H9 (cell line): Measurements from ENCODE around the gene ATXN7. TPM values are rescaled to one million over a fixed set of nuclear protein-coding genes. Genes with fewer than 3 reads are reported as not detected.

Source experiments
- DNase-seq: peaks from one replicate; pipeline ENCODE4 v3.0.0-alpha.2; 2017
- H2AFZ ChIP-seq: one replicate; pipeline ENCODE4 v1.6.1; 2013; ENCODE audit warnings: mild to moderate bottlenecking, low read length, control low read depth, moderate library complexity
- H2AK5ac ChIP-seq: 2 replicates; pipeline ENCODE4 v1.6.1; 2013; ENCODE audit warnings: low read length, control low read depth, mixed read lengths; ENCODE audit not compliant: insufficient read length
- H2BK120ac ChIP-seq: one replicate; pipeline ENCODE4 v1.6.1; 2013; ENCODE audit warnings: low read depth, mild to moderate bottlenecking, low read length, control low read depth, inconsistent platforms; ENCODE audit not compliant: poor library complexity, severe bottlenecking
- H2BK12ac ChIP-seq: 2 replicates; pipeline ENCODE4 v1.6.1; 2013; ENCODE audit warnings: low read length, control low read depth, mixed read lengths, low read depth; ENCODE audit not compliant: insufficient read length
- H2BK15ac ChIP-seq: 2 replicates; pipeline ENCODE4 v1.6.1; 2013; ENCODE audit warnings: low read depth, low read length, control low read depth
- H2BK20ac ChIP-seq: one replicate; pipeline ENCODE4 v1.6.1; 2013; ENCODE audit warnings: low read depth, mild to moderate bottlenecking, low read length, control low read depth, inconsistent platforms; ENCODE audit not compliant: poor library complexity, severe bottlenecking
- H2BK5ac ChIP-seq: 2 replicates; pipeline ENCODE4 v1.6.1; 2013; ENCODE audit warnings: low read length, control low read depth, mixed read lengths; ENCODE audit not compliant: insufficient read length
- H3K14ac ChIP-seq: 2 replicates; pipeline ENCODE4 v1.6.1; 2013; ENCODE audit warnings: low read length, control low read depth; ENCODE audit not compliant: insufficient read depth
- H3K18ac ChIP-seq: 2 replicates; pipeline ENCODE4 v1.6.1; 2013; ENCODE audit warnings: low read depth, mild to moderate bottlenecking, mixed read lengths, low read length, control low read depth; ENCODE audit not compliant: insufficient read length
- H3K23ac ChIP-seq: 2 replicates; pipeline ENCODE4 v1.6.1; 2013; ENCODE audit warnings: low read length, control low read depth, mixed read lengths, low read depth; ENCODE audit not compliant: insufficient read length
- H3K23me2 ChIP-seq: 2 replicates; pipeline ENCODE4 v1.6.1; 2013; ENCODE audit warnings: low read depth, mild to moderate bottlenecking, mixed read lengths, low read length, control low read depth; ENCODE audit not compliant: insufficient read length, poor library complexity, severe bottlenecking
- H3K27ac ChIP-seq: 2 replicates; pipeline ENCODE4 v1.5.1; 2013; ENCODE audit warnings: low read length, control low read depth, mixed read lengths, low read depth; ENCODE audit not compliant: insufficient read length
- H3K27me3 ChIP-seq: 2 replicates; pipeline ENCODE4 v1.6.1; 2013; ENCODE audit warnings: low read length, control low read depth, inconsistent platforms; ENCODE audit not compliant: insufficient read depth
- H3K4ac ChIP-seq: 2 replicates; pipeline ENCODE4 v1.6.1; 2013; ENCODE audit warnings: low read depth, mild to moderate bottlenecking, control low read depth, inconsistent platforms, low read length, moderate library complexity
- H3K4me1 ChIP-seq: 2 replicates; pipeline ENCODE4 v1.6.1; 2013; ENCODE audit warnings: low read length, control low read depth, inconsistent platforms; ENCODE audit not compliant: insufficient read depth
- H3K4me2 ChIP-seq: 2 replicates; pipeline ENCODE4 v1.6.1; 2013; ENCODE audit warnings: low read length, control low read depth, mixed read lengths; ENCODE audit not compliant: insufficient read length, insufficient read depth
- H3K56ac ChIP-seq: 2 replicates; pipeline ENCODE4 v1.6.1; 2013; ENCODE audit warnings: low read depth, mild to moderate bottlenecking, mixed read lengths, low read length, control low read depth; ENCODE audit not compliant: insufficient read length
- H3K79me1 ChIP-seq: 2 replicates; pipeline ENCODE4 v1.6.1; 2013; ENCODE audit warnings: low read depth, mild to moderate bottlenecking, moderate library complexity, low read length, control low read depth, inconsistent platforms; ENCODE audit not compliant: insufficient read depth, poor library complexity, severe bottlenecking
- H3K79me2 ChIP-seq: 2 replicates; pipeline ENCODE4 v1.6.1; 2013; ENCODE audit warnings: low read length, control low read depth, inconsistent platforms; ENCODE audit not compliant: insufficient read depth
- H3K9ac ChIP-seq: 2 replicates; pipeline ENCODE4 v1.6.1; 2013; ENCODE audit warnings: low read length, control low read depth, mixed read lengths; ENCODE audit not compliant: insufficient read length; ENCODE audit errors: extremely low read depth
- H3K9me3 ChIP-seq: one replicate; pipeline ENCODE4 v1.6.1; 2013; ENCODE audit warnings: low read depth, low read length, inconsistent platforms; ENCODE audit not compliant: control insufficient read depth
- H3T11ph ChIP-seq: one replicate; pipeline ENCODE4 v1.6.1; 2013; ENCODE audit warnings: mild to moderate bottlenecking, low read length, control low read depth, inconsistent platforms
- H4K20me1 ChIP-seq: one replicate; pipeline ENCODE4 v1.6.1; 2013; ENCODE audit not compliant: control insufficient read depth, insufficient read length, insufficient read depth
- H4K5ac ChIP-seq: 2 replicates; pipeline ENCODE4 v1.6.1; 2013; ENCODE audit warnings: low read depth, mild to moderate bottlenecking, mixed read lengths, low read length, control low read depth; ENCODE audit not compliant: insufficient read length
- H4K8ac ChIP-seq: replicated peaks from 2 replicates; pipeline ENCODE4 v1.6.1; 2013; ENCODE audit warnings: low read length, control low read depth, mixed read lengths, low read depth; ENCODE audit not compliant: insufficient read length
- H4K91ac ChIP-seq: 2 replicates; pipeline ENCODE4 v1.6.1; 2013; ENCODE audit warnings: low read depth, mild to moderate bottlenecking, moderate library complexity, mixed read lengths, low read length, control low read depth; ENCODE audit not compliant: insufficient read length
- H3K27ac Mint-ChIP-seq, 3 experiments: 2 replicates in 2 of 3; 3 replicates in 1 of 3; pipeline ENCODE4 v1.8.0; 2020 to 2021; ENCODE audit warnings: mixed read lengths in 3 of 3, mild to moderate bottlenecking in 1 of 3, moderate library complexity in 1 of 3
- H3K27me3 Mint-ChIP-seq: 2 replicates; pipeline ENCODE4 v1.8.0; 2021; ENCODE audit warnings: low read depth, mild to moderate bottlenecking, moderate library complexity, mixed read lengths
- H3K36me3 Mint-ChIP-seq, 3 experiments: 2 replicates in 2 of 3; 3 replicates in 1 of 3; pipeline ENCODE4 v1.8.0; 2020 to 2021; ENCODE audit warnings: low read depth in 3 of 3, mixed read lengths in 3 of 3; ENCODE audit not compliant: insufficient read depth in 1 of 3
- H3K4me1 Mint-ChIP-seq, 2 experiments: 2 replicates each; pipeline ENCODE4 v1.8.0; 2020; ENCODE audit warnings: mixed read lengths in 2 of 2
- H3K4me3 Mint-ChIP-seq, 2 experiments: 2 replicates in 1 of 2; 3 replicates in 1 of 2; pipeline ENCODE4 v1.8.0; 2020 to 2021; ENCODE audit warnings: mild to moderate bottlenecking in 2 of 2, mixed read lengths in 2 of 2, moderate library complexity in 1 of 2
- H3K9me3 Mint-ChIP-seq, 2 experiments: 2 replicates in 1 of 2; 3 replicates in 1 of 2; pipeline ENCODE4 v1.8.0; 2020; ENCODE audit warnings: mild to moderate bottlenecking in 2 of 2, mixed read lengths in 2 of 2, moderate library complexity in 1 of 2
- CTCF ChIP-seq: fragments of 200-600 bp; sonication (generic); conservative IDR thresholded peaks from 3 replicates; pipeline ENCODE4 v1.8.0; 2021; ENCODE audit warnings: antibody characterized with exemption, mild to moderate bottlenecking
- total RNA-seq: library from RNA; stranded (reverse); gene quantifications from 2 replicates; pipeline ENCODE4 v1.2.1, GENCODE V29; 2021

The ATXN7 gene
- total RNA-seq, 1 experiment from 2014 or later, result 21.5 TPM

- Histone ChIP-seq H4K20me1 (no peaks in the 10 kb centered on the region), H3T11ph (no peak overlapping the region)
Observed at GRCh38 chr3:63943678-63944077, 80.0 kb downstream of the ATXN7 start.

More at GRCh38 chr3:63943678-63944077, 80.0 kb downstream of the ATXN7 start:
- DNase-seq, result no peak
- Histone ChIP-seq H2AK5ac (no peak overlapping the region), H2AFZ (no peak overlapping the region), H3K79me2 (no peaks in the 10 kb centered on the region; the same call in 1 of the 2 replicates), H3K27me3 (no peaks in the 10 kb centered on the region), H3K9me3 (no peaks in the 10 kb centered on the region), H3K4me1 (no peaks in the 10 kb centered on the region; the same call in 1 of the 2 replicates), H2BK120ac (no peak overlapping the region), H3K79me1 (peaks cover 2% of the 10 kb centered on the region), H3K23me2 (no peaks in the 10 kb centered on the region), H3K14ac (no peak overlapping the region), H2BK15ac (no peak overlapping the region), H2BK5ac (no peak overlapping the region), H2BK20ac (no peak overlapping the region), H3K9ac (no peak overlapping the region), H3K4ac (no peak overlapping the region), H3K27ac (no peak overlapping the region), H4K91ac (no peak overlapping the region), H3K18ac (no peak overlapping the region), H4K8ac (no peak overlapping the region), H4K5ac (no peak overlapping the region), H3K23ac (no peak overlapping the region), H3K56ac (no peak overlapping the region), H3K4me2 (no peak overlapping the region), H2BK12ac (no peak overlapping the region)
- Mint-ChIP-seq H3K4me3 (no peak overlapping the region), H3K9me3 (no peaks in the 10 kb centered on the region), H3K36me3 (no peaks in the 10 kb centered on the region), H3K4me1 (peaks cover 23 to 27% of the 10 kb centered on the region in 2 experiments; a peak in 2 of 4 replicates), H3K27ac (peak overlapping the region in 2 of 3 experiments; percentile 74 to 83; a peak in 3 of 7 replicates), H3K27me3 (no peaks in the 10 kb centered on the region)
- no peak for TF ChIP-seq CTCF
